GM19397 (cell line): ENCODE measurements around the gene TEAD3.

ENCODE experiments used
- ATAC-seq: cut with Tn5 transposase; IDR thresholded peaks from one replicate; pipeline ENCODE4 v1.9.1; 2021; ENCODE audit warnings: mild to moderate bottlenecking, moderate library complexity; ENCODE audit not compliant: unreplicated experiment

Gene TEAD3

GRCh38 chr6:35492974-35493284 lies 4.0 kb downstream of the TEAD3 start:
- no peak for ATAC-seq

GRCh38 chr6:35492258-35492973 lies 4.5 kb downstream of the TEAD3 start:
- ATAC-seq: no peak

GRCh38 chr6:35491558-35492257 lies 5.2 kb downstream of the TEAD3 start:
- ATAC-seq: no peak

- ATAC-seq: no peak
Measured at GRCh38 chr6:35490821-35491557, 5.9 kb downstream of the TEAD3 start.

- ATAC-seq: no peak
Measured at GRCh38 chr6:35489995-35490791, 6.7 kb downstream of the TEAD3 start.

GRCh38 chr6:35489066-35489465 lies 7.8 kb downstream of the TEAD3 start:
- ATAC-seq: no peak

GRCh38 chr6:35488517-35488862 lies 8.4 kb downstream of the TEAD3 start:
- no peak for ATAC-seq

GRCh38 chr6:35487658-35488516 lies 9.0 kb downstream of the TEAD3 start:
- no peak for ATAC-seq

- no peak for ATAC-seq
Measured at GRCh38 chr6:35486005-35486925, 10.6 kb downstream of the TEAD3 start.

- ATAC-seq: no peak
Measured at GRCh38 chr6:35485402-35485877, 11.4 kb downstream of the TEAD3 start.

GRCh38 chr6:35484921-35485392 lies 11.9 kb downstream of the TEAD3 start:
- ATAC-seq: no peak

- ATAC-seq: no peak
Measured at GRCh38 chr6:35483893-35484645, 12.8 kb downstream of the TEAD3 start.

- ATAC-seq: no peak
Measured at GRCh38 chr6:35483490-35483889, 13.4 kb downstream of the TEAD3 start.

- no peak for ATAC-seq
Measured at GRCh38 chr6:35483062-35483461, 13.8 kb downstream of the TEAD3 start.

GRCh38 chr6:35481226-35481625 lies 15.7 kb downstream of the TEAD3 start:
- no peak for ATAC-seq

GRCh38 chr6:35480176-35480575 lies 16.7 kb downstream of the TEAD3 start:
- ATAC-seq: no peak

- ATAC-seq: no peak
Measured at GRCh38 chr6:35478259-35478658, 18.6 kb downstream of the TEAD3 start.

- ATAC-seq: no peak
Measured at GRCh38 chr6:35477551-35478179, 19.2 kb downstream of the TEAD3 start.
